IMR-90 (cell line): ENCODE results near the gene OGFOD2. TPM values are rescaled to one million over a fixed set of nuclear protein-coding genes. Genes with fewer than 3 reads are reported as not detected.

Source experiments
- BHLHE40 ChIP-seq: fragments of 150-350 bp; IDR thresholded peaks from 2 replicates; pipeline ENCODE4 v1.6.1; 2016; ENCODE audit warnings: mild to moderate bottlenecking, low read depth, low read length
- CEBPB ChIP-seq: IDR thresholded peaks from 2 replicates; pipeline ENCODE4 v1.6.1; 2012; ENCODE audit warnings: low read depth, low read length, improper control_type of control experiment
- MAFK ChIP-seq: IDR thresholded peaks from 2 replicates; pipeline ENCODE4 v1.6.1; 2012; ENCODE audit warnings: low read depth, low read length, improper control_type of control experiment
- MXI1 ChIP-seq: IDR thresholded peaks from 2 replicates; pipeline ENCODE4 v1.6.1; 2012; ENCODE audit warnings: low read depth, mild to moderate bottlenecking, low read length, moderate library complexity, borderline replicate concordance
- RAD21 ChIP-seq: IDR thresholded peaks from 2 replicates; pipeline ENCODE4 v1.6.1; 2012; ENCODE audit warnings: low read length, improper control_type of control experiment
- RCOR1 ChIP-seq: IDR thresholded peaks from 2 replicates; pipeline ENCODE4 v1.6.1; 2012; ENCODE audit warnings: mild to moderate bottlenecking, low read length, improper control_type of control experiment; ENCODE audit not compliant: insufficient replicate concordance
- polyA plus RNA-seq, 3 experiments: library from polyadenylated mRNA; depleted of rRNA; stranded (reverse); fragments of >200 nt; gene quantifications; 2 replicates each; pipeline ENCODE4 v1.2.3, GENCODE V29; 2012; ENCODE audit warnings: low replicate concordance in 1 of 3
- total RNA-seq: library from RNA; depleted of rRNA; stranded (reverse); fragments of >200 nt; gene quantifications from 2 replicates; pipeline ENCODE4 v1.2.3, GENCODE V29; 2012

The OGFOD2 gene
- total and polyA plus RNA-seq, 2 of the 4 experiments (the other 2 are of a cell fraction), result 4.3 to 18.2 TPM

- TF ChIP-seq MXI1, result no peak
- no peak for TF ChIP-seq RAD21
- no peak for TF ChIP-seq RCOR1
- TF ChIP-seq MAFK, result no peak
- no peak for TF ChIP-seq CEBPB
- no peak for TF ChIP-seq BHLHE40
Measured at GRCh38 chr12:122965321-122965751, 9.7 kb upstream of the OGFOD2 start (continued).
